K562 (cell line): ENCODE results near the gene ART4.

Source experiments
- ARNT ChIP-seq, 2 experiments: fragments of 450-650 bp; IDR thresholded peaks; 2 replicates each; pipeline ENCODE4 v1.6.1; 2016; ENCODE audit warnings: mild to moderate bottlenecking in 1 of 2
- CTCF ChIP-seq, 3 experiments: IDR thresholded peaks in 2 of 3; conservative IDR thresholded peaks in 1 of 3; 2 replicates each; pipeline ENCODE4 v1.5.1; 2011 to 2012; ENCODE audit warnings: low read length in 3 of 3, mild to moderate bottlenecking in 3 of 3, control low read depth in 2 of 3, improper control_type of control experiment in 1 of 3, inconsistent platforms in 1 of 3, low read depth in 1 of 3, mixed read lengths in 1 of 3, moderate library complexity in 1 of 3; ENCODE audit not compliant: insufficient read depth in 2 of 3
- MTA3 ChIP-seq: fragments of 450-650 bp; formaldehyde crosslinking; IDR thresholded peaks from 2 replicates; pipeline ENCODE4 v1.6.1; 2017; ENCODE audit warnings: mild to moderate bottlenecking, borderline replicate concordance
- NFRKB ChIP-seq: fragments of 450-650 bp; IDR thresholded peaks from 2 replicates; pipeline ENCODE4 v1.6.1; 2016; ENCODE audit warnings: low read depth
- SIX5 ChIP-seq, 2 experiments: IDR thresholded peaks; 2 replicates each; pipeline ENCODE4 v1.6.1; 2011; ENCODE audit warnings: low read length in 2 of 2, borderline replicate concordance in 1 of 2, low read depth in 1 of 2, mild to moderate bottlenecking in 1 of 2, moderate library complexity in 1 of 2; ENCODE audit not compliant: insufficient read depth in 1 of 2
- ZBED1 ChIP-seq: IDR thresholded peaks from 2 replicates; pipeline ENCODE4 v1.6.1; 2014
- ZNF41 ChIP-seq: fragments of 250-450 bp; sonication (Bioruptor Pico); conservative IDR thresholded peaks from 2 replicates; pipeline ENCODE4 v1.4.0; 2020; ENCODE audit warnings: mild to moderate bottlenecking
- TF ChIP-seq, protein P1 (sequence below): fragments of 200-600 bp; sonication (generic); IDR thresholded peaks from one replicate; pipeline ENCODE4 v1.6.1; 2012; ENCODE audit warnings: mild to moderate bottlenecking, low read depth, low read length, inconsistent platforms
- TF ChIP-seq, protein P2 (sequence below): fragments of 250-450 bp; sonication (Bioruptor Pico); IDR thresholded peaks from 2 replicates; pipeline ENCODE4 v1.4.0; 2020; ENCODE audit warnings: mild to moderate bottlenecking
- TF ChIP-seq, protein P3 (sequence below), 2 experiments: fragments of 450-650 bp; formaldehyde crosslinking in 1 of 2; IDR thresholded peaks; 2 replicates each; pipeline versions ENCODE4 v1.4.0 to v1.6.1; 2014 to 2020; ENCODE audit warnings: mild to moderate bottlenecking in 2 of 2, borderline replicate concordance in 1 of 2, low read depth in 1 of 2

- TF ChIP-seq, protein P1, sequence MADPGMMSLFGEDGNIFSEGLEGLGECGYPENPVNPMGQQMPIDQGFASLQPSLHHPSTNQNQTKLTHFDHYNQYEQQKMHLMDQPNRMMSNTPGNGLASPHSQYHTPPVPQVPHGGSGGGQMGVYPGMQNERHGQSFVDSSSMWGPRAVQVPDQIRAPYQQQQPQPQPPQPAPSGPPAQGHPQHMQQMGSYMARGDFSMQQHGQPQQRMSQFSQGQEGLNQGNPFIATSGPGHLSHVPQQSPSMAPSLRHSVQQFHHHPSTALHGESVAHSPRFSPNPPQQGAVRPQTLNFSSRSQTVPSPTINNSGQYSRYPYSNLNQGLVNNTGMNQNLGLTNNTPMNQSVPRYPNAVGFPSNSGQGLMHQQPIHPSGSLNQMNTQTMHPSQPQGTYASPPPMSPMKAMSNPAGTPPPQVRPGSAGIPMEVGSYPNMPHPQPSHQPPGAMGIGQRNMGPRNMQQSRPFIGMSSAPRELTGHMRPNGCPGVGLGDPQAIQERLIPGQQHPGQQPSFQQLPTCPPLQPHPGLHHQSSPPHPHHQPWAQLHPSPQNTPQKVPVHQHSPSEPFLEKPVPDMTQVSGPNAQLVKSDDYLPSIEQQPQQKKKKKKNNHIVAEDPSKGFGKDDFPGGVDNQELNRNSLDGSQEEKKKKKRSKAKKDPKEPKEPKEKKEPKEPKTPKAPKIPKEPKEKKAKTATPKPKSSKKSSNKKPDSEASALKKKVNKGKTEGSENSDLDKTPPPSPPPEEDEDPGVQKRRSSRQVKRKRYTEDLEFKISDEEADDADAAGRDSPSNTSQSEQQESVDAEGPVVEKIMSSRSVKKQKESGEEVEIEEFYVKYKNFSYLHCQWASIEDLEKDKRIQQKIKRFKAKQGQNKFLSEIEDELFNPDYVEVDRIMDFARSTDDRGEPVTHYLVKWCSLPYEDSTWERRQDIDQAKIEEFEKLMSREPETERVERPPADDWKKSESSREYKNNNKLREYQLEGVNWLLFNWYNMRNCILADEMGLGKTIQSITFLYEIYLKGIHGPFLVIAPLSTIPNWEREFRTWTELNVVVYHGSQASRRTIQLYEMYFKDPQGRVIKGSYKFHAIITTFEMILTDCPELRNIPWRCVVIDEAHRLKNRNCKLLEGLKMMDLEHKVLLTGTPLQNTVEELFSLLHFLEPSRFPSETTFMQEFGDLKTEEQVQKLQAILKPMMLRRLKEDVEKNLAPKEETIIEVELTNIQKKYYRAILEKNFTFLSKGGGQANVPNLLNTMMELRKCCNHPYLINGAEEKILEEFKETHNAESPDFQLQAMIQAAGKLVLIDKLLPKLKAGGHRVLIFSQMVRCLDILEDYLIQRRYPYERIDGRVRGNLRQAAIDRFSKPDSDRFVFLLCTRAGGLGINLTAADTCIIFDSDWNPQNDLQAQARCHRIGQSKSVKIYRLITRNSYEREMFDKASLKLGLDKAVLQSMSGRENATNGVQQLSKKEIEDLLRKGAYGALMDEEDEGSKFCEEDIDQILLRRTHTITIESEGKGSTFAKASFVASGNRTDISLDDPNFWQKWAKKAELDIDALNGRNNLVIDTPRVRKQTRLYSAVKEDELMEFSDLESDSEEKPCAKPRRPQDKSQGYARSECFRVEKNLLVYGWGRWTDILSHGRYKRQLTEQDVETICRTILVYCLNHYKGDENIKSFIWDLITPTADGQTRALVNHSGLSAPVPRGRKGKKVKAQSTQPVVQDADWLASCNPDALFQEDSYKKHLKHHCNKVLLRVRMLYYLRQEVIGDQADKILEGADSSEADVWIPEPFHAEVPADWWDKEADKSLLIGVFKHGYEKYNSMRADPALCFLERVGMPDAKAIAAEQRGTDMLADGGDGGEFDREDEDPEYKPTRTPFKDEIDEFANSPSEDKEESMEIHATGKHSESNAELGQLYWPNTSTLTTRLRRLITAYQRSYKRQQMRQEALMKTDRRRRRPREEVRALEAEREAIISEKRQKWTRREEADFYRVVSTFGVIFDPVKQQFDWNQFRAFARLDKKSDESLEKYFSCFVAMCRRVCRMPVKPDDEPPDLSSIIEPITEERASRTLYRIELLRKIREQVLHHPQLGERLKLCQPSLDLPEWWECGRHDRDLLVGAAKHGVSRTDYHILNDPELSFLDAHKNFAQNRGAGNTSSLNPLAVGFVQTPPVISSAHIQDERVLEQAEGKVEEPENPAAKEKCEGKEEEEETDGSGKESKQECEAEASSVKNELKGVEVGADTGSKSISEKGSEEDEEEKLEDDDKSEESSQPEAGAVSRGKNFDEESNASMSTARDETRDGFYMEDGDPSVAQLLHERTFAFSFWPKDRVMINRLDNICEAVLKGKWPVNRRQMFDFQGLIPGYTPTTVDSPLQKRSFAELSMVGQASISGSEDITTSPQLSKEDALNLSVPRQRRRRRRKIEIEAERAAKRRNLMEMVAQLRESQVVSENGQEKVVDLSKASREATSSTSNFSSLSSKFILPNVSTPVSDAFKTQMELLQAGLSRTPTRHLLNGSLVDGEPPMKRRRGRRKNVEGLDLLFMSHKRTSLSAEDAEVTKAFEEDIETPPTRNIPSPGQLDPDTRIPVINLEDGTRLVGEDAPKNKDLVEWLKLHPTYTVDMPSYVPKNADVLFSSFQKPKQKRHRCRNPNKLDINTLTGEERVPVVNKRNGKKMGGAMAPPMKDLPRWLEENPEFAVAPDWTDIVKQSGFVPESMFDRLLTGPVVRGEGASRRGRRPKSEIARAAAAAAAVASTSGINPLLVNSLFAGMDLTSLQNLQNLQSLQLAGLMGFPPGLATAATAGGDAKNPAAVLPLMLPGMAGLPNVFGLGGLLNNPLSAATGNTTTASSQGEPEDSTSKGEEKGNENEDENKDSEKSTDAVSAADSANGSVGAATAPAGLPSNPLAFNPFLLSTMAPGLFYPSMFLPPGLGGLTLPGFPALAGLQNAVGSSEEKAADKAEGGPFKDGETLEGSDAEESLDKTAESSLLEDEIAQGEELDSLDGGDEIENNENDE, result no peak
- TF ChIP-seq, protein P2, sequence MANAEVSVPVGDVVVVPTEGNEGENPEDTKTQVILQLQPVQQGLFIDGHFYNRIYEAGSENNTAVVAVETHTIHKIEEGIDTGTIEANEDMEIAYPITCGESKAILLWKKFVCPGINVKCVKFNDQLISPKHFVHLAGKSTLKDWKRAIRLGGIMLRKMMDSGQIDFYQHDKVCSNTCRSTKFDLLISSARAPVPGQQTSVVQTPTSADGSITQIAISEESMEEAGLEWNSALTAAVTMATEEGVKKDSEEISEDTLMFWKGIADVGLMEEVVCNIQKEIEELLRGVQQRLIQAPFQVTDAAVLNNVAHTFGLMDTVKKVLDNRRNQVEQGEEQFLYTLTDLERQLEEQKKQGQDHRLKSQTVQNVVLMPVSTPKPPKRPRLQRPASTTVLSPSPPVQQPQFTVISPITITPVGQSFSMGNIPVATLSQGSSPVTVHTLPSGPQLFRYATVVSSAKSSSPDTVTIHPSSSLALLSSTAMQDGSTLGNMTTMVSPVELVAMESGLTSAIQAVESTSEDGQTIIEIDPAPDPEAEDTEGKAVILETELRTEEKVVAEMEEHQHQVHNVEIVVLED (CRISPR knock-in tag), result no peak
- no peak for TF ChIP-seq MTA3
- TF ChIP-seq, protein P3, sequence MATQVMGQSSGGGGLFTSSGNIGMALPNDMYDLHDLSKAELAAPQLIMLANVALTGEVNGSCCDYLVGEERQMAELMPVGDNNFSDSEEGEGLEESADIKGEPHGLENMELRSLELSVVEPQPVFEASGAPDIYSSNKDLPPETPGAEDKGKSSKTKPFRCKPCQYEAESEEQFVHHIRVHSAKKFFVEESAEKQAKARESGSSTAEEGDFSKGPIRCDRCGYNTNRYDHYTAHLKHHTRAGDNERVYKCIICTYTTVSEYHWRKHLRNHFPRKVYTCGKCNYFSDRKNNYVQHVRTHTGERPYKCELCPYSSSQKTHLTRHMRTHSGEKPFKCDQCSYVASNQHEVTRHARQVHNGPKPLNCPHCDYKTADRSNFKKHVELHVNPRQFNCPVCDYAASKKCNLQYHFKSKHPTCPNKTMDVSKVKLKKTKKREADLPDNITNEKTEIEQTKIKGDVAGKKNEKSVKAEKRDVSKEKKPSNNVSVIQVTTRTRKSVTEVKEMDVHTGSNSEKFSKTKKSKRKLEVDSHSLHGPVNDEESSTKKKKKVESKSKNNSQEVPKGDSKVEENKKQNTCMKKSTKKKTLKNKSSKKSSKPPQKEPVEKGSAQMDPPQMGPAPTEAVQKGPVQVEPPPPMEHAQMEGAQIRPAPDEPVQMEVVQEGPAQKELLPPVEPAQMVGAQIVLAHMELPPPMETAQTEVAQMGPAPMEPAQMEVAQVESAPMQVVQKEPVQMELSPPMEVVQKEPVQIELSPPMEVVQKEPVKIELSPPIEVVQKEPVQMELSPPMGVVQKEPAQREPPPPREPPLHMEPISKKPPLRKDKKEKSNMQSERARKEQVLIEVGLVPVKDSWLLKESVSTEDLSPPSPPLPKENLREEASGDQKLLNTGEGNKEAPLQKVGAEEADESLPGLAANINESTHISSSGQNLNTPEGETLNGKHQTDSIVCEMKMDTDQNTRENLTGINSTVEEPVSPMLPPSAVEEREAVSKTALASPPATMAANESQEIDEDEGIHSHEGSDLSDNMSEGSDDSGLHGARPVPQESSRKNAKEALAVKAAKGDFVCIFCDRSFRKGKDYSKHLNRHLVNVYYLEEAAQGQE (IDR thresholded peaks at IDR 0.05; ENCODE audit: borderline replicate concordance), result no peak
- TF ChIP-seq, protein P3 (CRISPR knock-in tag; IDR thresholded peaks at IDR 0.05; ENCODE audit: low read depth), result no peak
- TF ChIP-seq ARNT (IDR thresholded peaks at IDR 0.05), result no peak
- TF ChIP-seq SIX5 (IDR thresholded peaks at IDR 0.05; ENCODE audit: borderline replicate concordance in 1 of 2, insufficient read depth in 1 of 2, low read depth in 1 of 2, low read length in 2 of 2), result no peak
- TF ChIP-seq CTCF (IDR thresholded peaks at IDR 0.05 in 2 of 3, conservative IDR thresholded peaks at IDR 0.05 in 1 of 3; ENCODE audit: insufficient read depth in 2 of 3, low read depth in 1 of 3, low read length in 3 of 3), result no peak
- TF ChIP-seq NFRKB, result no peak
- TF ChIP-seq ZBED1, result no peak
- TF ChIP-seq ZNF41 (CRISPR knock-in tag), result no peak
Measured at GRCh38 chr12:14802721-14803010, 40.7 kb downstream of the ART4 start.
